Measurements from ENCODE around the gene NTRK3.

Gene NTRK3

DNA sequence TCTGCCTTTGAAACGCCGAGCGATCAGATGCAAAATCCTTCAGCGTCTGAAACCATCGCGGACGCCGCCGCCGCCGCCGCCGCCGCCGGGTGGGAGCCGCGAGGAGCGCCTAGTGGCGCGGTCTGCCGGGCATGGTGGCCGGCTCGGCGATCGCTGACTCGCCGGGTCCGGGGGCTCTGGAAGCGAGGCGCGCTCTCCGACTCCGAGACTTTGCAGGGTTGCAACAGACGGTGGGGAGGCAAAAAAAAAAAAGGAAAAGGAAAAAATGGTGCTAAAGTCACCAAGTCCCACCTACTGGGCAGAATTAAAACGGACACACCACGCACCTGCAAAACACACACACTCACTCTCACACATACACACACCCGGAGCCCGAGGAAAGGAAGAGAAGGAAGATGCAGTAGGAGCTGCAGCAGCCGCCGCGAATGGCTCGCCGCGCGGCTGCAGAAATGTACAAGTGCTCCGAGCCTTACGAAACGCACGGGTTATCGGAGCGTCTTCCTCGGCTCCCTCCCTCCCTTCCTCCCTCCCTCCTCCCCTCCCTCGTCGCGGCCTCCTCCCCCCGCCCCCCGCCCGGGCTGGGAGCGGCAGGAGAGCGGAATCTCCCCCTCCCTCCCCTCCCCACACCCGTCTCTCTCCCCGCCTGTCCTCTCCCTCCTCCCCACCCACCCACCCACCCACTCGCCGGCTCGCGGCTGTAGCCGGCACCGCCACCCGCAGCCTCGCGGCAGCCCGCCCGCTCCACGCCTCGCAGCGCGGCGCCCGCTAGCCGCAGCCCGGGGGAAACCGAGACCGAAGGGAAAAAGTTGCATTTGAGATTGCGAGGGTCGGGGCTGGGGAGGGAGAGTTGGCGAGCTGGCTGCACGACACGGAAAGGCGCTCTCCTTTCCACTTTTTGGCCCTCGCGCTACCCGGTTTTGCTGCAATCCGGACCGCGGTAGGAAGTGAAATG lies at the start of gene NTRK3:
Gene NTRK3 (minus strand): TSS at position 461 of the 952 bp plus-strand sequence. CDS start 586 bp downstream, outside the sequence.
- no peak for TF ChIP-seq POLR2A (IDR thresholded peaks at IDR 0.05; ENCODE audit: low read length)
- TF ChIP-seq GATA1 (IDR thresholded peaks at IDR 0.05; ENCODE audit: low read depth, low read length) = no peak
- DNase-seq = no peak

DNA sequence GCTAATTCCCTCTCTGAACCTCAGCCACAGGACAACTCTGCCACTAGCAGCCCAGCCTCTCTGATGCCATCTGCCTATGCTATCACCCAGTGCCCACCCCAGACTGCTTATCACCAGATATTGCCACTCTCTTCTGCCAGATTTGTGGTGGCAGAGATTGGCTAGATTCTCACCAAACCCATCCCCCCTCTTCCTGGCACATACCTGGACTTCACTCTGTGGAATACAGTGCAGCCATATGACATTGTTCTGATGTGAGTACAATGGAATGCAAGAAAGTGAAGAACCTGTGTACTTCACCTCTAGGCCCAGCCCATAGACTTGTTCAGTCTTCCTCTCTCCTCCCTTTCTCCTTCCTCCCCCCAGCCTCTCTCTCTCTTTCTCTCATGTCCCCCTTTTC lies 46.9 kb upstream of the NTRK3 start:
- DNase-seq = no peak
- TF ChIP-seq POLR2A (IDR thresholded peaks at IDR 0.05; ENCODE audit: low read length) = no peak
- TF ChIP-seq GATA1 (IDR thresholded peaks at IDR 0.05; ENCODE audit: low read depth, low read length) = no peak

DNA sequence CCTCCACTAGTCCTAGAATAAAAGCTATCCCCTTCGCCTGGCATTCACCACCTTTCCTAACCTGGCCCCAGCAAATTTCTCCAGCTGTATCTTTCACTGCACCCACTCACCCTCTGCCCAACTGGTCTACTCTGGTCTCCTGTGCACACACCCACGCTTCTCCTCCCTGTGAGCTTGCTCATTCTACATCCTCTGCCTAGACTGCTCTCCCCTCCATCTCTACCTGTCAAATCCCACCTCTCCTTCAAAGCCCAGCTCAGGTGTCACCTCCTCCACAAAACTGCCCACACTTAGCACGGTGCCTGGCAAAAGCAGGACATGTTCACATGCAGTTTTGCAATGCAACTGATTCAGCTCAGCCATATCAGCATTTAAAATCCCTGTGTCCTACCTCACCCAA lies 45.8 kb upstream of the NTRK3 start:
- no peak for TF ChIP-seq GATA1 (IDR thresholded peaks at IDR 0.05; ENCODE audit: low read depth, low read length)
- TF ChIP-seq POLR2A (IDR thresholded peaks at IDR 0.05; ENCODE audit: low read length) = no peak
- no peak for DNase-seq

DNA sequence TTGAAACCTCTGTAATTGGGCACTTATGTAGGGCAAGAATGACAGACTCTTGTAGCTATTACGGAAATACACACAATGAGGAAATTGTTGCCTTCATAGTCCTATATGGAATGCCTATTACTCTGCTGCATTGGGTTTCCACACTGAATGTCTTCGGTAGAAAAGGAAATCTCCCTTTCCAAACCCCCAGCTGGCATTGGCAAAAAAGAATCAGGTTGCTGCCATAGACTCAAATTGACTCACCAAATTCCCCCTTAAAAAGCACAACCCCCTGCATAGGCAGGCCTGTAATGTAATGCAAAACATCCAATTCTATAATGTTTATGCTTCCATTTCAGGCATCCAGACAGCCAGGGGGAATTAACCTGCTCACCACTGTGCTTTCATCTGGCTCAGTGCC lies 44.8 kb upstream of the NTRK3 start:
- no peak for DNase-seq
- TF ChIP-seq GATA1 (IDR thresholded peaks at IDR 0.05; ENCODE audit: low read depth, low read length) (no peak), POLR2A (IDR thresholded peaks at IDR 0.05; ENCODE audit: low read length) (no peak)

DNA sequence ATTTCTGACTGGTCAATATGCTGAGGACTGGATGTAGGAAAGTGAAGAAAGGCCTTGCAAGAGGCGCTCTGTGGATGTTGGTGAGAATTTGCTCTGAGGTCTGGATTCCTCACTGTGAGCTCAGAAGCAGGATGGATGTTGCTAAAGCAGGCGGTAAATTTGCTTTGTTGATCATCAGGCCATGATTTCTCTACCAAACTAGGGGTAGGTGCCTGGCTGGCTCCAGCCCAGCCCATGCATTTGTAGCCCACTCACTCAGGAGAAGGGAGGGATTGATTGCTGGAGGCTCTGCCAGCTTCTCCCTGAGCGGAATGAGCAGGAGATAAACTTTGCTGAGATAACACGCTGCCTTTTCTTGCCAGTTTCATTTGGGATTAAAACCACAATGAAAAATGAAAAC lies 44.3 kb upstream of the NTRK3 start:
- TF ChIP-seq POLR2A (IDR thresholded peaks at IDR 0.05; ENCODE audit: low read length) (no peak), GATA1 (IDR thresholded peaks at IDR 0.05; ENCODE audit: low read depth, low read length) (no peak)
- DNase-seq = no peak

DNA sequence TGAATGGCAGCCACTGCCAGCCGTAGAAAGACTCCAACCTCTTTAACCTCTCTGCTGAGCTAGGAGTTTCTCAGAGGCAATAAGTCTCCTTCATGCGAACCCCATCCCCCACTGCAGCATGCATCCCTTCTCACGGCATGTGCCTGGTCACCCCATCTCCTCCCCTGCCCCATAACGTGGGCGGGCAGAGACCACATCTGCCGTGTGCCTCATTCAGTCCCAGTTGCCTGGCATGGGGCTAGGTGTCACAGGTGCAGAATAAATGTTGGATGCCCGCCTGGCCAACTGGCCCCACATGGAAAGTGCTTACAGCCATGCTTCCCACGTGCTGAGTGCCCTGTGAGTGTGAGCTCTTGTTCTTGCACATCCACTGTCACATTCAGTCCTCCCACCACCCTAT lies 43.5 kb upstream of the NTRK3 start:
- DNase-seq = no peak
- TF ChIP-seq GATA1 (IDR thresholded peaks at IDR 0.05; ENCODE audit: low read depth, low read length) (no peak), POLR2A (IDR thresholded peaks at IDR 0.05; ENCODE audit: low read length) (no peak)

DNA sequence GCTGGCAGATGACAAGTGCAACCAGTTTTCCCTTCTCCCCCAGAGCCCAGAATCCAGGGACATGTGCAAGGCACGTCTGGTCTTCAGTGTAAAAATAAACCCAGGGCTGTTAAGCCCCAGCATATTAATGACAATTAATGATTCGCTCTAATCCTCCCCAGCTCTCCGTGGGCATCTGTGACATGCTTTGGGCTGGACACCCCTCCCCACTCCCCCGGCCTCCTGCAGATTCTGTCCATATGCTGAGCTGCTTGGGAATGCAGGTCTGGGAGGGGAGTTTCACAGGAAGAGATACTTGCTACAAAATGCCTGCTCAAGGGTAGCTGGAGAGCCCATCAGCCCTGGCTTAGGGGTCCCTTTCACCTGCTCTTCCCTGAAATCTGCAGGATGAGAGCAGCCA lies 43.0 kb upstream of the NTRK3 start:
- TF ChIP-seq GATA1 (IDR thresholded peaks at IDR 0.05; ENCODE audit: low read depth, low read length) (no peak), POLR2A (IDR thresholded peaks at IDR 0.05; ENCODE audit: low read length) (no peak)
- no peak for DNase-seq

DNA sequence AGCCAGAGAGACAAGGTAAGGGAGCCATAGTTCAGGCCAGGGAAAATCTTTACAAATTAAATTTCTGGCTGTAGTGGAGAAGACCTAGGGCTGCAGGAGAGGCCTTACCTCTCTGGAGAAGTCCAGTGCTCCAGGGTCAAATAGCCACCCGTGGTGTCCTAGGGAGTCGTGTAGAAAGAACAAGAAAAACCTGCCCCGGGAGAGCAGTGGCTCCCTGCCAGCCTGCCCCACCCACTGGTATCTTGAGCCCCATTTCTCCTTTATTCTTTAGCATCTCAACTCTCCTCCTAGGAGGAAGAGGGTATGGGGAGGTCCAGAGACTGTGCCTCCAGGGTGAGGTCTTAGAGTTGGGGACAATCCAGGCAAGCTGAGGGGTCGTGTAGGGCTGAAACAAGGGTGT lies 32.1 kb upstream of the NTRK3 start:
- no peak for DNase-seq
- TF ChIP-seq POLR2A (IDR thresholded peaks at IDR 0.05; ENCODE audit: low read length) (no peak), GATA1 (IDR thresholded peaks at IDR 0.05; ENCODE audit: low read depth, low read length) (no peak)

DNA sequence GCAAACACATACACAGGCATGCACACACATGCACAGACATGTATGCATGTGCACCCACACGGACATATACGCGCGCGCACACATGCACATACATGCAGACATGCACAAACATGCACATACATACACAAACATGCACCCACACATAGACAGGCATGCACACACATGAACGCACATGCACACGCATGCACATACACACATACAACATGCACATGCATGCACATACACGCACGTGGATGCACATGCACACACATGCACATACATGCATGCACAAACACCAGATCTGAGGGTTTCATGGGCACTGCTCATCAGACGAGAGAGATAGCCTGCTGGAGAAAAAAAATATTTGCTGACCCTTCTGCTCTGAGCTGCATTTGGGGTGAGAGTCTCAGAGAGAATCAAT lies 31.7 kb upstream of the NTRK3 start:
- no peak for TF ChIP-seq POLR2A (IDR thresholded peaks at IDR 0.05; ENCODE audit: low read length)
- TF ChIP-seq GATA1 (IDR thresholded peaks at IDR 0.05; ENCODE audit: low read depth, low read length) = no peak
- DNase-seq = no peak

DNA sequence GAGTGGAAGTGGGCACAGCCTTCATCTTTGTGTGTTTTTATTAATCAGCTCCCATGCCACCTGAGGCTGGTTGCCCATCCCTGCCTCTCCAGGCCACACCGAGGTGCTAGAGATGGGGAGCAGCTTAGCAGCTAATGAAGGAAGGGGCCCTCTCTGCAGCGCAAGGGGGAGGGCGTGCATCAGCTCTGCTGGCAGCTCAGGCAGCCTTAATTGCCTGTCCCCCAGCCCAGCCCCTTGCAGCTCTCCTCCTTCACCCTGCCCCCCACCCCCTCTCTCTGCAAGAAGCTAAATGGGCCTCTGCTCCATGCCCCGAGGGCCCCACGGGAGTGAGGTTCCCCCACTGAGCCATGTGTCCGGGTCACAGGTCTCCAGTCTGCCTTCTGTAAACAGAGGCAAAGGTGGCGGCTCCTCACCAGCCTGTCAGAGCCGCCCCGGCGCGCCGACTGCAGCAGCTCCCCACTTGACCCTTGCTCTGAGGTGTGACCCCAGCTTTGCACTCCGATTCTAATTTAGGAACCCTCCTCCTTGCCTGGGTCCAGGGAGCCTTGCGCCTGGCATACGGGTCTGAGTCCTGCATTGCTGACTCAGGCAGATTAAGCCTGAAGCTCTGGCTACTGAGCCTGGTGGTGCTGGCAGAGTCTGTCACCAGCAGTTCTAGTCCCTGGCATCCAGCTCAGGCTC lies 27.9 kb upstream of the NTRK3 start:
- no peak for DNase-seq
- no peak for TF ChIP-seq POLR2A (IDR thresholded peaks at IDR 0.05; ENCODE audit: low read length)

DNA sequence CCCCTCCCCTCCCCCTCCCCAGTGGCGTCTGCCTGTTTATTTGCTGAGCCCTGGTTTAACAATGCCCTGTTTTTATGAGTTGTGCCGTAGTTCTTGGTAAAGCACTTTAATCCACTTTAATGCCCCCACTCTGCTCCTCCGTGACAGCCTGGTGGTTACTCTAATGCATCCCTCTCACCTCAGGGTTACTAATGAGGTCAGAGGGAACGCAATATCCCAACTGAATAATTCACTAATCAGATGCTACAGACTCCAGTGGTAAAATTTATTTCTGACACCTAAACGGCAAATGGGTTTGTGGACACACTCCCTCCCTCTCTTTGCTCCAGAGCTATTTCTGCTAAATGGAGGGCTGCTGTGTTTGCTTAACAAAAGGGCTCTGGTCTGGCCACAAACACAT lies 26.1 kb upstream of the NTRK3 start:
- TF ChIP-seq GATA1 (IDR thresholded peaks at IDR 0.05; ENCODE audit: low read depth, low read length) (no peak), POLR2A (IDR thresholded peaks at IDR 0.05; ENCODE audit: low read length) (no peak)
- DNase-seq = no peak

DNA sequence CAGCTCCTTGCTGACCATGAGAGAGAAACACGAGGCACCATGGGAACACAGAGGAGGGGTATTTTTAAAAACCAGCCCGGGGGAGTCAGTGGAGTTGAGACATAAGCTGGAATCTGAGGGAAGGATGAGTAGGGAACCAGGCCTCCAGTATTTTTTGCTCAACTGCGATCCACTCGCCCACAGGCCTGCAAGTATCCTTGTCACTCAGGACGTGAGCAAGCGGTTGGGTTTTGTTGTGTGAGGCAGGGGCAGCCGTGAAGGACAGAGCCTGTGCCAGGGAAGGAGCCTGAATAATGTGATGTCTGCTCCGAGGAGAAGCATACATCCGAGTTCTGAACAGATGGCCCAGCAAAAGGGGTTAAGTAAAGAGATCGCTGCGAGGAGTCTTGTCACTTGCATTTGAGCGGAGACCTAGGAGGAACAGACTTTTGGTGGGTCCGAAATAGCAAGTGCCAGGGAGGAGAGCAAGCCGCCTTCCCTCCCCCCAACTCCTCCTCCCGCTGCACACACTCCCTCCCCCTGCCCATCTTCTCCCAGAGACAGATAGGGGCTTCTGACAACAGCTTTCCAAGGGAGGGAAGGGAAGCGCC lies 20.4 kb upstream of the NTRK3 start:
- TF ChIP-seq POLR2A (IDR thresholded peaks at IDR 0.05; ENCODE audit: low read length) (no peak), GATA1 (IDR thresholded peaks at IDR 0.05; ENCODE audit: low read depth, low read length) (no peak)
- DNase-seq = no peak

DNA sequence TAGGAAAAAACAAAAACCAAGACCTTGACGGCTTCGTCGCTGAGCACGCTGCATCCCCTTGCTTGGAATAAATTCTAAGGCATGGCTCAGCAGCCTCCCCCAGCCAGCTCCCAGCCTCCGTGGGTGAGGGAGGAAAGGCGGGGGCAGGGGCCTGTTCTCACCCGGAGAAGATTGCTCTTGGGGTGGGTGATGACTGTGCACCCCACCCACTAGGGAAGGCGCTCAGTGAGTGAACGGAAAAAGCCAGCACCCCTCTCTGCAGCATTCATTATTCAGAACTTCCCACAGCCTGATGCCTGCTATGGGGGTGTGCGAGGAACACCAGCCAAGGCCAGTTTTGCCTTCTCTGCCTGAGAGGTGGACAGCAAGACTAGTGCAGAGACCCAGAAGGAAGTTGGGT lies 19.3 kb upstream of the NTRK3 start:
- TF ChIP-seq GATA1 (IDR thresholded peaks at IDR 0.05; ENCODE audit: low read depth, low read length) (no peak), POLR2A (IDR thresholded peaks at IDR 0.05; ENCODE audit: low read length) (no peak)
- no peak for DNase-seq

All from erythroblast (primary cell).